GM10266 (cell line): Measurements from ENCODE around the gene ZEB2.
A peak's percentile ranks its signal among the peaks of the same experiment; 100 is the strongest.

Experiments used
- DNase-seq: peaks from one replicate; pipeline ENCODE4 v3.0.0; 2012; ENCODE audit errors: extremely low spot score
- CTCF ChIP-seq: IDR thresholded peaks from 2 replicates; pipeline ENCODE4 v1.5.1; 2012; ENCODE audit warnings: mild to moderate bottlenecking, low read depth; ENCODE audit not compliant: control insufficient read depth, insufficient read depth; ENCODE audit errors: missing control alignments

ZEB2 gene

GRCh38 chr2:144519934-144520731, at the start of gene ZEB2:
ZEB2 (minus strand) TSS chr2:144520119; CDS start chr2:144517350, 2,769 bp downstream.
- peak; percentile 62 for DNase-seq
- TF ChIP-seq CTCF: peak; percentile 48

- DNase-seq: no peak
- no peak for TF ChIP-seq CTCF
Observed at GRCh38 chr2:144567745-144568144, 47.8 kb upstream of the ZEB2 start.

GRCh38 chr2:144566448-144566847, 46.5 kb upstream of the ZEB2 start:
- DNase-seq: no peak
- TF ChIP-seq CTCF: no peak

GRCh38 chr2:144560251-144560650, 40.3 kb upstream of the ZEB2 start:
- DNase-seq: no peak
- no peak for TF ChIP-seq CTCF

- no peak for DNase-seq
- TF ChIP-seq CTCF: no peak
Observed at GRCh38 chr2:144559681-144560080, 39.8 kb upstream of the ZEB2 start.

- no peak for DNase-seq
- no peak for TF ChIP-seq CTCF
Observed at GRCh38 chr2:144559242-144559641, 39.3 kb upstream of the ZEB2 start.

GRCh38 chr2:144554492-144555210, 34.7 kb upstream of the ZEB2 start:
- TF ChIP-seq CTCF: no peak
- DNase-seq: no peak
